CD4-positive, alpha-beta T cell (primary cell): ENCODE data around the gene A1BG. TPM values are rescaled to one million over a fixed set of nuclear protein-coding genes. Genes with fewer than 3 reads are reported as not detected.

Experiments used
- ATAC-seq: fragments of 200-7000 bp; cut with Tn5 transposase; one replicate; pipeline ENCODE4 v1.10.0; 2022; ENCODE audit warnings: mild to moderate bottlenecking; ENCODE audit not compliant: poor library complexity
- CTCF ChIA-PET: fragments of 350-600 bp; sonication (Branson Sonifier 250); formaldehyde crosslinking; loops from one replicate; lab custom pipeline; 2021; ENCODE audit warnings: antibody characterized with exemption, inconsistent platforms; lab: Charles Lee
- POLR2A ChIA-PET: fragments of 350-600 bp; sonication (Branson Sonifier 250); formaldehyde crosslinking; loops from one replicate; lab custom pipeline; 2021; ENCODE audit warnings: antibody characterized with exemption, inconsistent platforms; lab: Charles Lee
- DNase-seq, 14 experiments: peaks; one replicate each; pipeline ENCODE4 v3.0.0-alpha.2; 2013 to 2020; ENCODE audit warnings: mixed read lengths in 2 of 14
- H3K27ac ChIP-seq, 2 donors: one replicate each; pipeline versions ENCODE4 v1.5.1 to v1.7.0; 2013; ENCODE audit warnings: low read length in 2 of 2, low read depth in 1 of 2, mild to moderate bottlenecking in 1 of 2
- H3K27me3 ChIP-seq, 2 experiments: 1 replicate in 1 of 2; 2 replicates in 1 of 2; pipeline versions ENCODE4 v1.6.1 to v1.7.0; 2013; ENCODE audit warnings: low read length in 2 of 2, control low read depth in 1 of 2, mild to moderate bottlenecking in 1 of 2, moderate library complexity in 1 of 2; ENCODE audit not compliant: insufficient read depth in 2 of 2, control insufficient read depth in 1 of 2
- H3K36me3 ChIP-seq: one replicate; pipeline ENCODE4 v1.6.1; 2013; ENCODE audit warnings: low read length, control low read depth; ENCODE audit not compliant: insufficient read depth
- H3K4me1 ChIP-seq: one replicate; pipeline ENCODE4 v1.6.1; 2013; ENCODE audit warnings: low read length, control low read depth; ENCODE audit not compliant: insufficient read depth
- H3K4me3 ChIP-seq: one replicate; pipeline ENCODE4 v1.5.1; 2013; ENCODE audit warnings: mild to moderate bottlenecking, low read length, moderate library complexity
- H3K9me3 ChIP-seq, 2 experiments: 1 replicate in 1 of 2; 2 replicates in 1 of 2; pipeline versions ENCODE4 v1.6.1 to v1.7.0; 2013; ENCODE audit warnings: low read length in 2 of 2, mild to moderate bottlenecking in 2 of 2, control low read depth in 1 of 2, moderate library complexity in 1 of 2; ENCODE audit not compliant: control insufficient read depth in 1 of 2, insufficient read depth in 1 of 2
- H3K27ac Mint-ChIP-seq: one replicate; pipeline ENCODE4 v1.8.0; 2020; ENCODE audit warnings: mixed read lengths
- H3K27me3 Mint-ChIP-seq: one replicate; pipeline ENCODE4 v1.8.0; 2021; ENCODE audit warnings: mixed read lengths
- H3K36me3 Mint-ChIP-seq: one replicate; pipeline ENCODE4 v1.8.0; 2021; ENCODE audit warnings: low read depth, mixed read lengths
- H3K4me1 Mint-ChIP-seq: one replicate; pipeline ENCODE4 v1.8.0; 2021; ENCODE audit warnings: low read depth, mixed read lengths
- H3K4me3 Mint-ChIP-seq: one replicate; pipeline ENCODE4 v1.8.0; 2020; ENCODE audit warnings: mild to moderate bottlenecking, mixed read lengths
- H3K9me3 Mint-ChIP-seq: one replicate; pipeline ENCODE4 v1.8.0; 2020; ENCODE audit warnings: mixed read lengths
- intact Hi-C, 2 experiments: fragments of 100-400 bp; cut with DNase I in 1 of 2; cut with micrococcal nuclease in 1 of 2; formaldehyde crosslinking; loops; one replicate each; pipeline versions ENCODE4 v1.15.1 to v1.9.0; 2023 to 2025; cut with DNase I, micrococcal nuclease
- total RNA-seq, 174 experiments: library from RNA in 2 of 174; stranded (reverse) in 2 of 174; gene quantifications; one replicate each; pipeline ENCODE4 v1.2.3 and lab custom pipeline; 2021 to 2026
- TF ChIP-seq, protein P1 (sequence below): fragments of 200-600 bp; IDR thresholded peaks from one replicate; pipeline ENCODE4 v1.8.0; 2022; ENCODE audit warnings: antibody characterized with exemption, mild to moderate bottlenecking

A1BG gene
- total RNA-seq, 2 experiments from 2014 or later, result 7.6 to 8.4 TPM

DNA sequence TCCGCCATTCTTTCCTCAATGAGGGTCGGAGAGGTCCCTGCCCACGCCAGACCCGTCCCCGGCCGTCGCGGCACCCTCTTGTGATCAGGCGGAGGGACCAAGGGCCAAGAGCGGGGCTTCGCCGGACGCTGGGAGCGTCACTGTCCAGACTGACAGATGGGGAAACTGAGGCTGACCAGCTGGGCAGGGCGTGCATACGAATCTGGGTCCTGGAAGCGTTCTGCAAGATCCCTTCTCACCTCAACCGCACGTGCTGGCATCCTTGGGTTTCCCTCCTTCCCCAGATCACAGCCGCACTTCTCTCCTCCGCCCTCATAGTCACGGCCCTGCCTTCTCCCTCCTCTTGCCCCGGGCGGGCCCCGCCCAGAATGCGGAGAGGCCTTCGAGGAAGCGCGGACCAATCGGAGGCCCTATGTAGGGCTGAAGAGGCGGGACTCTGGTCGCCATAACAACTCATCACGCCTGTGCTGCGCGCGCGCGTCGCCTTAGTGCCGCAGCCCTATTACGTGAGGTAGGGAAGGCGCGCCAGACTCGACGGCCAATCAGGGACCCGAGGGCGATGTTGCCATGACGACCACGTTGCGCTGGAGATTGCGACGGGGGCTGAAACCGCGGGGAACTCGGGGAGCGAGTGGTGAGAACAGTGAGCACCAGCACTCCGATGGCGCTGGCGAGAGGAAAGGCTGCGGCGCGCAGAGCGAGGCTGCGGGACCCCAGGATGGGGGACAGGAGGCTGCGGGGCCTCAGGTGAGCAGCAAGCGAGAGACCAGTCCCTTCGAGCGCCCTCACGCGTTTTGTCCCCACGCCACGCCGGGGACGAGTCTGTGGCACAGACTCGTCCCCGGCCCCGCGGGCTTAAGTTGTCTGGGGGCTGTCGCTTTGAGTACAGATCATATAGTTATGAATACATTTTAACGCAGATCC lies 47.9 kb upstream of the A1BG start:
- peak overlapping the region; percentile 75 for H3K4me3 ChIP-seq
- ATAC-seq (peak; percentile 95), DNase-seq (peak; percentile 98 to 100 (median 99))
- intact Hi-C loops, result loop anchor here (1.0 to 5.0 kb wide), 4 partner anchors 14 to 219 kb away; partner anchors contain the start of genes RPS5 (in 2 of the 2), ZNF837 (in 2 of the 2) and ZNF274 (in 1 of the 2)
- TF ChIP-seq, protein P1, sequence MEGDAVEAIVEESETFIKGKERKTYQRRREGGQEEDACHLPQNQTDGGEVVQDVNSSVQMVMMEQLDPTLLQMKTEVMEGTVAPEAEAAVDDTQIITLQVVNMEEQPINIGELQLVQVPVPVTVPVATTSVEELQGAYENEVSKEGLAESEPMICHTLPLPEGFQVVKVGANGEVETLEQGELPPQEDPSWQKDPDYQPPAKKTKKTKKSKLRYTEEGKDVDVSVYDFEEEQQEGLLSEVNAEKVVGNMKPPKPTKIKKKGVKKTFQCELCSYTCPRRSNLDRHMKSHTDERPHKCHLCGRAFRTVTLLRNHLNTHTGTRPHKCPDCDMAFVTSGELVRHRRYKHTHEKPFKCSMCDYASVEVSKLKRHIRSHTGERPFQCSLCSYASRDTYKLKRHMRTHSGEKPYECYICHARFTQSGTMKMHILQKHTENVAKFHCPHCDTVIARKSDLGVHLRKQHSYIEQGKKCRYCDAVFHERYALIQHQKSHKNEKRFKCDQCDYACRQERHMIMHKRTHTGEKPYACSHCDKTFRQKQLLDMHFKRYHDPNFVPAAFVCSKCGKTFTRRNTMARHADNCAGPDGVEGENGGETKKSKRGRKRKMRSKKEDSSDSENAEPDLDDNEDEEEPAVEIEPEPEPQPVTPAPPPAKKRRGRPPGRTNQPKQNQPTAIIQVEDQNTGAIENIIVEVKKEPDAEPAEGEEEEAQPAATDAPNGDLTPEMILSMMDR, result no peak
- peaks cover 20% of the 10 kb centered on the region for H3K4me1 ChIP-seq
- peak overlapping the region; percentile 59 to 94 for H3K27ac ChIP-seq
- no peaks in the 10 kb centered on the region for H3K36me3 ChIP-seq
- peaks cover 11 to 15% of the 10 kb centered on the region in 2 experiments for H3K27me3 ChIP-seq
- Mint-ChIP-seq H3K36me3 (peaks cover 5% of the 10 kb centered on the region), H3K4me1 (peaks cover 9% of the 10 kb centered on the region), H3K27ac (peak overlapping the region; percentile 86), H3K27me3 (peaks cover 25% of the 10 kb centered on the region), H3K4me3 (peak overlapping the region; percentile 88), H3K9me3 (no peaks in the 10 kb centered on the region)
- peaks cover 0 to 5% of the 10 kb centered on the region in 2 experiments for H3K9me3 ChIP-seq
- CTCF ChIA-PET, result no interaction called here
- POLR2A ChIA-PET, result no interaction called here

DNA sequence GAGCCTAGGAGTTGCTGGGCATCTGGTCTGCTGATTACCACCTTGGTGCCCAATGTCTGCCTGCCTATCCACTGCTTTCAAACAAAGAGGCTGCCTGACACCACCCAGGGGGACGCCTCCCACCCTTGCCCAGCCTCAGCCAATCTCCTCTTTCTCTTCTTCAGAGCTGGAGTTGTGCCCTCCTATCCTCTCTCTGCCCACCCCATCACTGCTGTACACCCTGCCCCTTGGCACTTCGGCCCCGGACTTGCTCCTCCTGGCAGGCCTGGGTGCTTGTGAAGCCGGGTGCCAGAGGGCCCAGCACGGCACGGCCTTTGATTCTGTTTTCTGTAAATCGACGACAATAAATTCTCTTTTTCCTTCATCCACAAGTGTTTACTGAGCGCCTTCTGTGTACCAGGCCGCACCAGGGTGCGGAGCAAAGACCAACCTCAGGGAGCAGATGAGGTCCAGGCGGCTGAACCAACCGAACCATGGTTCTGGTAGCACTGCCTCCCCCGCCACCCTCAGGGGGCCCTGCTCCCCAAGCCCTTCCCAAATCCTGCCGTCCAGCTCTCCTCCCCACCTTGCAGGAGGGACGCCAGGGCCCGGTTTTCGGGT lies 47.1 kb upstream of the A1BG start:
- peaks cover 24% of the 10 kb centered on the region for H3K4me1 ChIP-seq
- H3K27ac ChIP-seq, result no peak overlapping the region
- TF ChIP-seq, protein P1, result no peak
- peak overlapping the region; percentile 75 for H3K4me3 ChIP-seq
- H3K27me3 ChIP-seq, result peaks cover 16 to 21% of the 10 kb centered on the region in 2 experiments
- no peak overlapping the region for H3K27ac Mint-ChIP-seq
- intact Hi-C loops, result loop anchor here in 1 of 2 experiments (5.0 kb wide), 1 partner anchor 218 kb away; the partner anchor contains the start of gene ZNF274
- ChIA-PET CTCF (no interaction called here), POLR2A (no interaction called here)
- peaks cover 11% of the 10 kb centered on the region for H3K36me3 Mint-ChIP-seq
- peaks cover 9% of the 10 kb centered on the region for H3K4me1 Mint-ChIP-seq
- no peak for DNase-seq
- no peaks in the 10 kb centered on the region for H3K9me3 Mint-ChIP-seq
- no peak for ATAC-seq
- peak overlapping the region; percentile 51 for H3K4me3 Mint-ChIP-seq
- H3K27me3 Mint-ChIP-seq, result peaks cover 25% of the 10 kb centered on the region
- no peaks in the 10 kb centered on the region for H3K36me3 ChIP-seq
- H3K9me3 ChIP-seq, result peaks cover 0 to 9% of the 10 kb centered on the region in 2 experiments

GRCh38 chr19:58399903-58400302 lies 46.6 kb upstream of the A1BG start:
- peaks cover 16 to 21% of the 10 kb centered on the region in 2 experiments for H3K27me3 ChIP-seq
- Mint-ChIP-seq H3K27me3 (peaks cover 25% of the 10 kb centered on the region), H3K36me3 (peaks cover 14% of the 10 kb centered on the region), H3K4me1 (peaks cover 9% of the 10 kb centered on the region), H3K9me3 (no peaks in the 10 kb centered on the region), H3K4me3 (no peak overlapping the region), H3K27ac (no peak overlapping the region)
- H3K9me3 ChIP-seq, result peaks cover 0 to 9% of the 10 kb centered on the region in 2 experiments
- no peak overlapping the region for H3K27ac ChIP-seq
- peak in 1 of 14 experiments; percentile 20 for DNase-seq
- ATAC-seq, result no peak
- POLR2A ChIA-PET, result no interaction called here
- H3K36me3 ChIP-seq, result peaks cover 2% of the 10 kb centered on the region
- intact Hi-C loops, result loop anchor here in 1 of 2 experiments (5.0 kb wide), 1 partner anchor 218 kb away; the partner anchor contains the start of gene ZNF274
- no peak overlapping the region for H3K4me3 ChIP-seq
- H3K4me1 ChIP-seq, result peaks cover 24% of the 10 kb centered on the region
- CTCF ChIA-PET, result no interaction called here
- TF ChIP-seq, protein P1, result no peak
